Breast epithelium (tissue), 4 donors: ENCODE results near the gene VIPAS39. TPM values are rescaled to one million over a fixed set of nuclear protein-coding genes. Genes with fewer than 3 reads are reported as not detected.

Experiments
- DNase-seq, 2 donors: peaks; one replicate each; pipeline ENCODE4 v3.0.0-alpha.2; 2019; ENCODE audit warnings: low spot score in 2 of 2
- H3K27ac ChIP-seq, 2 donors: fragments of 200-600 bp; sonication (generic) in 1 of 2; one replicate each; pipeline ENCODE4 v1.5.1; 2016 to 2019; ENCODE audit warnings: mild to moderate bottlenecking in 1 of 2
- H3K27me3 ChIP-seq, 2 donors: fragments of 200-600 bp; sonication (generic) in 1 of 2; one replicate each; pipeline versions ENCODE4 v1.5.1 to v1.6.0; 2017 to 2019; ENCODE audit warnings: control low read depth in 1 of 2, mild to moderate bottlenecking in 1 of 2
- H3K36me3 ChIP-seq: fragments of 200-600 bp; one replicate; pipeline ENCODE4 v1.5.1; 2019
- H3K4me1 ChIP-seq, 2 donors: fragments of 200-600 bp; sonication (generic); one replicate each; pipeline ENCODE4 v1.5.1; 2016 to 2019; ENCODE audit warnings: control low read depth in 1 of 2
- H3K4me3 ChIP-seq, 3 donors: fragments of 200-600 bp; sonication (generic); 1 replicate in 2 of 3; 2 replicates in 1 of 3; pipeline ENCODE4 v1.5.1; 2016 to 2019; ENCODE audit warnings: mild to moderate bottlenecking in 3 of 3, moderate library complexity in 2 of 3
- H3K9me3 ChIP-seq, 2 donors: fragments of 200-600 bp; sonication (generic) in 1 of 2; one replicate each; pipeline ENCODE4 v1.5.1; 2016 to 2019; ENCODE audit warnings: control low read depth in 1 of 2
- POLR2A ChIP-seq: fragments of 450-650 bp; IDR thresholded peaks from one replicate; pipeline ENCODE4 v1.6.1; 2016; ENCODE audit warnings: antibody characterized with exemption, mild to moderate bottlenecking, moderate library complexity
- POLR2AphosphoS5 ChIP-seq, 3 donors: sonication (generic); formaldehyde crosslinking; IDR thresholded peaks; one replicate each; pipeline ENCODE4 v1.6.1; 2017; ENCODE audit warnings: antibody characterized with exemption in 3 of 3
- intact Hi-C: fragments of 100-400 bp; cut with DNase I; formaldehyde crosslinking; loops from one replicate; pipeline ENCODE4 v1.15.1; 2023; ENCODE audit warnings: low total_unique reads
- total RNA-seq, 3 donors: library from RNA; depleted of rRNA; stranded (reverse); fragments of >200 nt; gene quantifications; one replicate each; pipeline ENCODE4 v1.1.0, GENCODE V29; 2016
- TF ChIP-seq, protein P1 (sequence below), 3 donors: fragments of 450-650 bp; IDR thresholded peaks; one replicate each; pipeline ENCODE4 v1.5.1; 2016 to 2017; ENCODE audit warnings: antibody characterized with exemption in 3 of 3, mild to moderate bottlenecking in 3 of 3, moderate library complexity in 3 of 3

VIPAS39 gene
- total RNA-seq, 3 donors from 2014 or later: 14.7 to 25.9 (median 19.2) TPM

DNA sequence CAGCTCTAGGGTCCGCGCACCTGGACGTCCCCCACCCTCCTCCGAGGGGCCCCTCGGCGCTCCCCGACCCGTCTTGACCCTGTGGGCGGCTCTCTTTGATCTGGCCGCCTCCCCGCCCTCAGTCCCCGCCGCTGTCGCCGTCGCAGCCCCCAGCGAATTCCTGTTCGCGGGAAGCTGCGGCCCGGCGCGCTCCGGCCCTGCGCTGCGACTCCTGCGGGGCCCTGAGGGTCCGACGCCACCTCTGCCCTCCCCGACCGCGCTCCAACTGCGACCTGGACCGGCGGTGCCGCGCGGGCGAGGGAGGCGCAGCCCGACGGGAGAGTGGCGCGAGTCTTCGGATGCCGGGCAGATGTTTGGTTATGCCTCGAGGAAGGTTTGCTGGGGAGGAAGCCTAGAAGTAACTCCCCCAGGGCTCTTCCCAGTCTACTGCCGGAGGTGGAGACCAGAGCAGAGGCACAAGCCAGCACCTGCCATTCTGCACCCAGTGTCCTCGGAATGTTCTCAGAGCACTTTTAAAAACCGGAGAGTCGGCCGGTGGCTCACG is 41.7 kb upstream of the VIPAS39 start:
- H3K4me1 ChIP-seq: peaks cover 0 to 10% of the 10 kb centered on the region in 2 donors
- DNase-seq: no peak
- intact Hi-C loops: no loop called here
- H3K4me3 ChIP-seq: peak overlapping the region; percentile 35 to 79 (median 55)
- peaks cover 0 to 16% of the 10 kb centered on the region in 2 donors for H3K27me3 ChIP-seq
- TF ChIP-seq POLR2A (no peak), POLR2AphosphoS5 (IDR thresholded peaks at IDR 0.05) (no peak)
- TF ChIP-seq, protein P1, sequence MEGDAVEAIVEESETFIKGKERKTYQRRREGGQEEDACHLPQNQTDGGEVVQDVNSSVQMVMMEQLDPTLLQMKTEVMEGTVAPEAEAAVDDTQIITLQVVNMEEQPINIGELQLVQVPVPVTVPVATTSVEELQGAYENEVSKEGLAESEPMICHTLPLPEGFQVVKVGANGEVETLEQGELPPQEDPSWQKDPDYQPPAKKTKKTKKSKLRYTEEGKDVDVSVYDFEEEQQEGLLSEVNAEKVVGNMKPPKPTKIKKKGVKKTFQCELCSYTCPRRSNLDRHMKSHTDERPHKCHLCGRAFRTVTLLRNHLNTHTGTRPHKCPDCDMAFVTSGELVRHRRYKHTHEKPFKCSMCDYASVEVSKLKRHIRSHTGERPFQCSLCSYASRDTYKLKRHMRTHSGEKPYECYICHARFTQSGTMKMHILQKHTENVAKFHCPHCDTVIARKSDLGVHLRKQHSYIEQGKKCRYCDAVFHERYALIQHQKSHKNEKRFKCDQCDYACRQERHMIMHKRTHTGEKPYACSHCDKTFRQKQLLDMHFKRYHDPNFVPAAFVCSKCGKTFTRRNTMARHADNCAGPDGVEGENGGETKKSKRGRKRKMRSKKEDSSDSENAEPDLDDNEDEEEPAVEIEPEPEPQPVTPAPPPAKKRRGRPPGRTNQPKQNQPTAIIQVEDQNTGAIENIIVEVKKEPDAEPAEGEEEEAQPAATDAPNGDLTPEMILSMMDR (IDR thresholded peaks at IDR 0.05): no peak
- H3K36me3 ChIP-seq: no peaks in the 10 kb centered on the region
- no peak overlapping the region for H3K27ac ChIP-seq
- H3K9me3 ChIP-seq: peaks cover 0 to 7% of the 10 kb centered on the region in 2 donors

DNA sequence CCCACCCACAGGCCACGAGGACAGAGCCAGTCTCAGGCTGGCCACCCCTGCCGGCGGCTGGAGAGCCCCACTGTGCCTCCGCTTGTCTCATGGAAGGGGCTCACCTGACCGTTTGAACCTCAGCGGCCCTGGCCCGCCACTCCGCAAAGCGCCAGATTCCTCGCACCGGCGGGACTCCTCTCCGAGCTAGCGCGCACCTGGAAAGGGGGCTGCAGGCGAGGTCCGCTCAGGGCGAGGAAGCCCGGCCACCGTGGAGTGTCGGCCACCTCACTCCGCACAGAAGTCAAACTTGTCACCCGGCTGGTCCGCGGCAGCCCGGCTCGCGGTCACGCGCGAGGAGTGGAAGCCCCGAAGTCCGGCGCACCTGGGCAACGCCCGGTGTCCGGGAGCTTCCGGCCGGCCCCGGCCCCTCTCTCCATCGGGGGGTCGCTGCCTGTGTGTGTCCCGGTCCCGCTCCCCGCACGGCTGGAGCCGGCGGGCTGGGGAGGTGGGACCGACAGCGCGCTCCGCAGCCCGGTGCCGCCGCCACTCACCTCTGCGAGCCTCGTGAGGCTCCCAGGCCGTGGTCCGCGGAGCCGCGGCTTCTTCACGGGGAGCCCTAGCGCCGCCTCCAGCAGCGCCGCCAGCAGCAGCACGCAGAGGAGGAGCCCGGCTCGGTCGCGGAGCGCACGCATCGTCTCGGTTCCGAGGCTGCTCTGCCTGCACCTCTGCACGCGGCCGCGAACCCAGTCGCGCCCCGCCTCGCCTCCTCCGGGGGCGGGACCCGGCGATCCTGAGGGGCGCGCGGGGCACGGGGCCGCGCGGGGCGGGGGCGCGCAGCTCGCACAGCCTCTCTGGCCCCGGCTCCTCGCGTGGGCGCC is 40.9 kb upstream of the VIPAS39 start, which contains the start of gene ISM2:
ISM2 (minus strand) TSS at position 697 of the 860 bp plus-strand sequence; CDS start at position 674, 23 bp downstream.
- TF ChIP-seq POLR2AphosphoS5 (IDR thresholded peaks at IDR 0.05): no peak
- TF ChIP-seq, protein P1 (IDR thresholded peaks at IDR 0.05): no peak
- no peak for TF ChIP-seq POLR2A
- peaks cover 0 to under 1% of the 10 kb centered on the region in 2 donors for H3K9me3 ChIP-seq
- no peak for DNase-seq
- H3K4me3 ChIP-seq: peak within 1 kb of the TSS; percentile 35 to 79 (median 55)
- H3K27ac ChIP-seq: no peak within 1 kb of the TSS
- no peaks in the 10 kb centered on the region for H3K36me3 ChIP-seq
- H3K4me1 ChIP-seq: peaks cover 0 to 10% of the 10 kb centered on the region in 2 donors
- intact Hi-C loops: no loop called here
- peaks cover 0 to 16% of the 10 kb centered on the region in 2 donors for H3K27me3 ChIP-seq

DNA sequence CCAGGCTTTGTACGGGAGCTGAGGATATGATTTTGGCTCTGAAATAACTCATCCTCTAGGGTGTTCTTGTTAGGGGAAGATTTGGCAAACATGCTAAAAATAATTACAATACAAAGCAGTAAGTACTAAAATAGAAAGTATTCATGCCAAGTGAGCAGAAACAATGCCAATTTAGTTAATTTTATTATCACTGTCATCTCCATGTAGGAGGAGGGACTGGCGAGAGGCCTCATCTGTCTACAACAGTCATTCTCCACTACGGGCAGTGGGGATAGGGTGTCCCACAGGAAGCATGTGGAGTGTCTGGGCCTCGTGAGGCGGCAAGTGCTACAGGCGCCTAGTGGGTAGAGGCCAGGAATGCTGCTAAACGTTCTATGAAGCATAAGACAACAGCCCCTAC is 37.9 kb upstream of the VIPAS39 start:
- Histone ChIP-seq H3K27ac (no peak overlapping the region), H3K4me1 (peaks cover 0 to 10% of the 10 kb centered on the region in 2 donors), H3K36me3 (no peaks in the 10 kb centered on the region), H3K9me3 (no peaks in the 10 kb centered on the region), H3K4me3 (no peak overlapping the region), H3K27me3 (peaks cover 0 to 16% of the 10 kb centered on the region in 2 donors)
- DNase-seq: no peak
- TF ChIP-seq POLR2A (no peak), POLR2AphosphoS5 (IDR thresholded peaks at IDR 0.05) (no peak)
- TF ChIP-seq, protein P1 (IDR thresholded peaks at IDR 0.05): no peak
- intact Hi-C loops: no loop called here

DNA sequence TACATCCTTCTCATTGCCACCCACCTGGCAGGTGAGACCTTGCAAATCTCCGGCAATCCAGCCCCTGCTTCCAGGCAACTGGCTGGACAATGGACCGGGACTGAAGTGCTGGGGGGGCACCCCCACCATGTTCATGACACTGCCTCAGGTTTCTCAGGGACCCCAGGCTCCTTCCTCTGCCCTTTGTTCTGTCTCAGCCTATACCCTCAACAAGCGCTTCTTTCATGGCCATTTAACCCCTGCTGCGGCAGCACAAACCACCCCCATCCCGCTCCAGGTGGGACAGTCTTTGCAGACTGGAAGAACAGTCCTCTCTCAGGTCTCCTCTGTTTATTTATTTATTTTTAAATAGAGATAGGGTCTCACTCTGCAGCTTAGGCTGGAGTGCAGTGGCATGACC is 33.7 kb upstream of the VIPAS39 start:
- intact Hi-C loops: no loop called here
- Histone ChIP-seq H3K4me3 (no peak overlapping the region), H3K9me3 (no peaks in the 10 kb centered on the region), H3K4me1 (no peaks in the 10 kb centered on the region), H3K36me3 (no peaks in the 10 kb centered on the region), H3K27ac (no peak overlapping the region), H3K27me3 (no peaks in the 10 kb centered on the region)
- TF ChIP-seq, protein P1 (IDR thresholded peaks at IDR 0.05): no peak
- TF ChIP-seq POLR2AphosphoS5 (IDR thresholded peaks at IDR 0.05) (no peak), POLR2A (no peak)
- no peak for DNase-seq
